Peyer's patch (tissue), 4 donors: Measurements from ENCODE around the gene RYR1. TPM values are rescaled to one million over a fixed set of nuclear protein-coding genes. Genes with fewer than 3 reads are reported as not detected.

Source experiments
- DNase-seq, 3 donors: peaks; one replicate each; pipeline ENCODE4 v3.0.0-alpha.2; 2017 to 2019
- H3K27ac ChIP-seq, 4 donors: fragments of 200-600 bp; sonication (generic); one replicate each; pipeline ENCODE4 v1.5.1; 2016 to 2019
- H3K27me3 ChIP-seq, 2 donors: fragments of 200-600 bp; sonication (generic); one replicate each; pipeline ENCODE4 v1.5.1; 2019
- H3K36me3 ChIP-seq, 3 donors: fragments of 200-600 bp; sonication (generic); one replicate each; pipeline ENCODE4 v1.5.1; 2016 to 2019
- H3K4me1 ChIP-seq, 4 donors: fragments of 200-600 bp; sonication (generic); one replicate each; pipeline ENCODE4 v1.5.1; 2016 to 2019
- H3K4me3 ChIP-seq, 4 donors: fragments of 200-600 bp; sonication (generic); 1 replicate in 3 of 4; 2 replicates in 1 of 4; pipeline ENCODE4 v1.5.1; 2016 to 2019; ENCODE audit warnings: mild to moderate bottlenecking in 1 of 4
- H3K9me3 ChIP-seq, 4 donors: fragments of 200-600 bp; sonication (generic); one replicate each; pipeline ENCODE4 v1.5.1; 2016 to 2019; ENCODE audit warnings: mild to moderate bottlenecking in 1 of 4
- CTCF ChIP-seq, 6 experiments: fragments of 450-650 bp in 4 of 6; fragments of 200-600 bp in 2 of 6; sonication (generic) in 1 of 6; IDR thresholded peaks; one replicate each; pipeline ENCODE4 v1.5.1; 2017 to 2019; ENCODE audit warnings: antibody characterized with exemption in 6 of 6, mild to moderate bottlenecking in 3 of 6, moderate library complexity in 1 of 6
- POLR2A ChIP-seq, 2 donors: fragments of 450-650 bp; IDR thresholded peaks; one replicate each; pipeline ENCODE4 v1.5.1; 2017; ENCODE audit warnings: antibody characterized with exemption in 2 of 2, mild to moderate bottlenecking in 2 of 2, moderate library complexity in 2 of 2
- total RNA-seq, 4 donors: library from RNA; depleted of rRNA; stranded (reverse); fragments of >200 nt; gene quantifications; one replicate each; pipeline ENCODE4 v1.1.0, GENCODE V29; 2016

Gene RYR1
- total RNA-seq, 4 donors from 2014 or later: 0.35 to 4.6 (median 3.4) TPM

GRCh38 chr19:38543286-38543806 lies 109.9 kb downstream of the RYR1 start:
- Histone ChIP-seq H3K4me1 (peaks cover 0 to 7% (median 2%) of the 10 kb centered on the region in 4 donors), H3K27me3 (no peaks in the 10 kb centered on the region), H3K27ac (no peak overlapping the region), H3K4me3 (peak overlapping the region in 1 of 4 donors; percentile 29), H3K9me3 (no peaks in the 10 kb centered on the region), H3K36me3 (no peaks in the 10 kb centered on the region)
- TF ChIP-seq CTCF (IDR thresholded peaks at IDR 0.05): no peak
- TF ChIP-seq POLR2A (IDR thresholded peaks at IDR 0.05): no peak
- no peak for DNase-seq

GRCh38 chr19:38543807-38544568 lies 110.5 kb downstream of the RYR1 start:
- Histone ChIP-seq H3K27ac (peak overlapping the region in 1 of 4 donors; percentile 57), H3K4me3 (peak overlapping the region in 1 of 4 donors; percentile 29), H3K27me3 (no peaks in the 10 kb centered on the region), H3K9me3 (no peaks in the 10 kb centered on the region), H3K4me1 (peaks cover 0 to 7% (median 1%) of the 10 kb centered on the region in 4 donors), H3K36me3 (no peaks in the 10 kb centered on the region)
- peak in 2 of 3 donors; percentile 61 to 71 for DNase-seq
- TF ChIP-seq CTCF (IDR thresholded peaks at IDR 0.05): peak in 4 of 6 experiments; percentile 53 to 77 (median 70)
- TF ChIP-seq POLR2A (IDR thresholded peaks at IDR 0.05): no peak

GRCh38 chr19:38544569-38545315 lies 111.3 kb downstream of the RYR1 start:
- H3K9me3 ChIP-seq: no peaks in the 10 kb centered on the region
- peak overlapping the region in 1 of 4 donors; percentile 57 for H3K27ac ChIP-seq
- H3K4me1 ChIP-seq: peaks cover 0 to 7% (median 1%) of the 10 kb centered on the region in 4 donors
- TF ChIP-seq POLR2A (IDR thresholded peaks at IDR 0.05) (no peak), CTCF (IDR thresholded peaks at IDR 0.05) (peak in 2 of 6 experiments; percentile 68 to 72)
- no peaks in the 10 kb centered on the region for H3K36me3 ChIP-seq
- peak overlapping the region in 1 of 4 donors; percentile 29 for H3K4me3 ChIP-seq
- no peak for DNase-seq
- H3K27me3 ChIP-seq: no peaks in the 10 kb centered on the region

GRCh38 chr19:38545596-38545995 lies 112.1 kb downstream of the RYR1 start:
- Histone ChIP-seq H3K4me1 (peaks cover 0 to 7% (median 1%) of the 10 kb centered on the region in 4 donors), H3K9me3 (no peaks in the 10 kb centered on the region), H3K27me3 (no peaks in the 10 kb centered on the region), H3K27ac (no peak overlapping the region), H3K36me3 (no peaks in the 10 kb centered on the region), H3K4me3 (no peak overlapping the region)
- no peak for DNase-seq
- TF ChIP-seq POLR2A (IDR thresholded peaks at IDR 0.05): no peak
- no peak for TF ChIP-seq CTCF (IDR thresholded peaks at IDR 0.05)

GRCh38 chr19:38547421-38547820 lies 113.9 kb downstream of the RYR1 start:
- peaks cover 0 to 7% (median 1%) of the 10 kb centered on the region in 4 donors for H3K4me1 ChIP-seq
- no peak overlapping the region for H3K4me3 ChIP-seq
- H3K9me3 ChIP-seq: no peaks in the 10 kb centered on the region
- H3K27ac ChIP-seq: no peak overlapping the region
- DNase-seq: no peak
- no peaks in the 10 kb centered on the region for H3K27me3 ChIP-seq
- no peaks in the 10 kb centered on the region for H3K36me3 ChIP-seq
- TF ChIP-seq POLR2A (IDR thresholded peaks at IDR 0.05) (no peak), CTCF (IDR thresholded peaks at IDR 0.05) (no peak)
